Measurements from ENCODE around the gene STXBP5.

DNA sequence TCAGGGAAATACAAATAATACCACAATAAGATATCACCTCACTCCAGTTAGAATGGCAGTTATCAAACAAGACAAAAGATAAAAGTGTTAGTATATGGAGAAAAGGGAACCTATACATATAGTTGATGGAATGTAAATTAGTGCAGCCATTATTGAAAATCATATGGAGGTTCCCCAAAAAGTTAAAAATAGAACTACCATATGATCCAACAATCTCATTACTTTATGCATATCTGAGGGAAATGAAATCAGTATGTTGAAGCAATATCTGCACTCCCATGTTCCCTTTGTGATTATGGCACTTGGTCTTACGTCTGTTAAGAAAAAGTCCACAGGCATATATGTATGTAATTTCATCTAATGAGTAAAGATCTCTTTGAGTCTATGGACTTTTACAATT is 96.9 kb downstream of the STXBP5 start:
- TF ChIP-seq ZNF274 (IDR thresholded peaks at IDR 0.05; ENCODE audit: low read depth, low read length) (no peak), YY1 (IDR thresholded peaks at IDR 0.05; ENCODE audit: insufficient read depth, insufficient read length) (no peak), SUZ12 (IDR thresholded peaks at IDR 0.05; ENCODE audit: extremely low read depth, insufficient read depth, insufficient read length) (no peak)
